NCI-H2196 treated with DMSO at 0.1 percent for 48 hours (cell line): ENCODE measurements around the gene POLN.

Experiments
- DNase-seq: peaks from one replicate; lab custom pipeline; 2025; ENCODE audit not compliant: unreplicated experiment; lab: John Stamatoyannopoulos, UW

The POLN gene

DNA sequence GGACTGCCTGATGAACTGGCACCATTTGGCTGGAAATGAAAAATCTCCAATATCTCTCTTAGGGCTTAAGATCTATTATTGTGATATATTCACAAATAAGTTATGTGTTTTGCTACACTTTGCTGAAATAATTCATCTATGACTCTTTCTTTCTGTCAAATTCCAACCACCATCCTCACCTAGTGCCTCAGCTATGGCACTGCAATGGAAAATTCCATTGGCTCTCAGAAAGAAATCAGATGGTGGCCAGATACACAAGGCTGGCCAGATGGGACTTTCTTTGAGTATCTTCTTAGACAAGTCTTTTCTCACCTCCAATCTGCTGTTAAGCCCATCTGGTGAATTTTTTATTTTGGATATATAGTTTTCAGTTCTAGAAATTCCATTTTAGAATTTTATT lies 154.8 kb downstream of the POLN start:
- DNase-seq, result no peak

DNA sequence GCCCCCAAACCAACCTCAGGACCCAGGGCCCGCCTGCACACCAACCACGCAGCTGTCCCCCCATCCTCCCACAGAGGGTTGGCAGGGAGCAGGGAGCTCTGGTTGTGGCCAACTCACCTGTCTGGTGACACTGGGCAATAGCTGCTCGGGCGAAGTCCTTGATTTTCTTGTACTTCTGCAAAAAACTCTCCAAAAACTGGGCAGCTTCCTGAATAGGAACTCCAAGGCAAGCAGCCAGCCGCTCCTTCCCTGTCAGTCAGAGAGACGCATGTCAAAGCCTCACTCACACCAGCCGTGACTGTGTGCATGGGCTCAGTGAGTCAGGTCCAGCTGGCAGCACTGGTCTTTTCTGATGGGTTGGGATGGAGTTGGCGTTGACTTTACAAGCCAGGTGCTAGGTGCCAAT lies 156.4 kb downstream of the POLN start:
- no peak for DNase-seq

DNA sequence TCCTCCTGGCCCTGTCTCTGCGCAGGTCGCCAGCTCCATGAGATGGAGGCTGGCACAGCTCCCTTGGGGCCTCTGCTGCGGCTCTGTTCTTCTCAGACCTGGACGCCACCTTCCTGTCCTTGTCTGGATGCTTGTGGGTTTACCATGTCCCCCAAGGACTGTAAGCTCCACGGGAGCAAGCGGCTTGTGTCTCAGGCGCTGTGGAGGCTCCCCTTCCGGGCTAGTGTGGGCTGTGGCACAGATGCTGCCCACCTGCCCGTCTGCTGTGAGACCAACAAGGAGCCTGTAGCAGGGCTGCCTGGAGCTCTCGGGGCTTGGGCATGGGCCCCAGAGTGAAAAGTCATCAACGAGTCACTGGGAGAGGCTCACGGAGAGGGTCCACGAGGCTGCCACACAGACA lies 157.6 kb downstream of the POLN start:
- no peak for DNase-seq

DNA sequence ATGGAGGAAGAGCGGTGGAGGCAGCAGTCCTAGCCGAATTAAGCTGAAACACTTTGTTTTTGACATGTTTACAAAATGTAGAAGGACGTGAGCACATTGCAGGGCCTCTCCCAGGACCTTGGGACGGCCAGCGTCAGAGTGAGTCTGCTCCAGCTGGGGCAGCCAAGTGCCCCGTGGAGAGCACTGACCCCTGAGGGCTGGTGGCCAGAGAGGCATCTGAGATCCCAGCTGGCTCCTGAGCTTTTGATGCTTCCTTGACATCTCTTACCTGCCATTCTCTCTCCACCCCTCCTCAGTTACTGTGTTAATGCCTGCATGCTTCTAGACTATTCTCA lies 158.1 kb downstream of the POLN start:
- DNase-seq, result no peak

DNA sequence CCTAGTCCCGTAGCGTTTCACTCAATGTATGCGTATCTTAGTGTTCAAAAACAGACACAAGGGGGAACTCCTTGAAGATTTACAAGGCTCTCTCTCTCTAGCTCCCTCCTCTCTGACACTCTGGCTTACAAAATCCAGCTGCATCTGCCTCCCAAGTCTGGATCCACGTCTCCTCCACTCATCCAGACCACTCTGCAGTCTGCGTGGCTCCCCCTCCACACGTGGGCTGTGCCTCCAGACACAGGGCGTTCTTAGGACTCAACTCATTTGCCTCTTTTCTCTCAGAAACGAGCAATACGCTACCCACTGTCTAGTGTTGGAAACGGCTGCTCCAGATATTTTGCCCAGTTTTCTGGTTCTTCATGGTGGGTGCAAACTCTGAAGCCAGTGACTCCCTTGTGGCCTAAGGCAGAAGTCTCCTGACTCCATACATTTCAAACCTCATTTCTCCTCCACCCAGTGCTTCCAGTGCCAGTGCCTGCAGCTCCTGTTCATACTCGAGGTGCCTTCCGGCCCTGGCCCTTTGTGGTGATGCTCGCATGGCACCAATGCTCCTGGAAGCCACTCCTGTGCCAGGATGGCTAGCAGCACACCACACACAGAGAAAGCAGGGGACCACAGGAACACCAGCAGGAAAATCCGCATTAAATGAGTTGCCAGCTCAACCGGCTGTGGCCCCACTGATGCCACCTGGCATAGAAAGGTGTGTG lies 158.7 kb downstream of the POLN start:
- no peak for DNase-seq

DNA sequence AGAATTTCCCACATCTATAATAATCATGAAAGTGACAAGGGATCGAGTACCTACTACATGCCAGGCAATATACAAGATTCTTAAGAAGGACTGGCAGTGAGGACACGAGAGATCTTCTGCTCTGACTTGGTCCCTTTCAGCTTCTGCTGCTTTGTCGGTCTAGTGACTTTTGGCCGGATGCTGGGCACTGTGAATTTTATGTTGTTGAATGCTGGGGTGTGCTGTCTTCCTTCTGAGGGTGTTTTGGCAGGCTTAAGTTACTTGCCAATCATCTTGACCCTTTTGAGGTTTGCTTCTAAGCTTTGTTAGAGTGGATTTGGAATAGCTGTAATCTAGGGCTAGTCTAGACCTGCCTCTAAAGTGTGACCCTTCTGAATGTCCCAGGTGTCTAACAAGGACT lies 159.3 kb downstream of the POLN start:
- DNase-seq, result no peak

DNA sequence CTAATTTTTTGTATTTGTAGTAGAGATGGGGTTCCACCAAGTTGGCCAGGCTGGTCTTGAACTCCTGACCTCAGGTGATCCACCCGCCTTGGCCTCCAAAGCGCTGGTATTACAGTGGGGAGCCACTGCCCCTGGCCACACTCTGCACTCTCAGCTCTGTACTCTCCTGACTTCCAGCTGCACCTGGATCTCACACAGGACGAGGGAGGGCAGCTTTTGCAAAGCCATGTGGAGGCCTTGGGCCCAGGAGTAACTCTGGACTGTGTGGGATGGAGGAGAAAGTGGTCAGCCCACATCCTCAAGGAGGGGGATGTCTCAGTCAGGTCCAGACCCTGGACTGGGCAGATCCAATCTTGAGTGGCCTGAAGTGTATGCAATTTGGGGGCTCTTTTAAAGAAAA lies 159.8 kb downstream of the POLN start:
- DNase-seq, result no peak

DNA sequence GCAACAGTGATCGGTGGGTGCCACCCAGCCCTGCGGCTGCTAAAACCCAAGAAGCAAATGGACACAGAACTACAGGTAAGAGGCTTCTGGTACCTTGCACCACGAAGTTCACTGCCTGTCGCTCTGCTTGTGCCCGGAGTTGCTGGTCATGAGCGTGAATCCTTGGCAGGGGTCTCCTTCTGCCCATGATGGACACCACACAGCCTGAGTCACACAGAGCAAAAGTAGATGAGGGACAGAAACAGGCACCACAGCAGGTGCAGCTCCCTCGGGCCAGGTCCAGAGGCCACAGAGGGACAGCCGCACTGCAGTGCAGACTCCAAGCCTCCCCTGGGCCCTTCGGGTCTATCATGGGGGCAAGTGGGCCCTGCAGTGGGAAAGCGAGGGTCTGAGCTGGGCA lies 160.4 kb downstream of the POLN start:
- no peak for DNase-seq

DNA sequence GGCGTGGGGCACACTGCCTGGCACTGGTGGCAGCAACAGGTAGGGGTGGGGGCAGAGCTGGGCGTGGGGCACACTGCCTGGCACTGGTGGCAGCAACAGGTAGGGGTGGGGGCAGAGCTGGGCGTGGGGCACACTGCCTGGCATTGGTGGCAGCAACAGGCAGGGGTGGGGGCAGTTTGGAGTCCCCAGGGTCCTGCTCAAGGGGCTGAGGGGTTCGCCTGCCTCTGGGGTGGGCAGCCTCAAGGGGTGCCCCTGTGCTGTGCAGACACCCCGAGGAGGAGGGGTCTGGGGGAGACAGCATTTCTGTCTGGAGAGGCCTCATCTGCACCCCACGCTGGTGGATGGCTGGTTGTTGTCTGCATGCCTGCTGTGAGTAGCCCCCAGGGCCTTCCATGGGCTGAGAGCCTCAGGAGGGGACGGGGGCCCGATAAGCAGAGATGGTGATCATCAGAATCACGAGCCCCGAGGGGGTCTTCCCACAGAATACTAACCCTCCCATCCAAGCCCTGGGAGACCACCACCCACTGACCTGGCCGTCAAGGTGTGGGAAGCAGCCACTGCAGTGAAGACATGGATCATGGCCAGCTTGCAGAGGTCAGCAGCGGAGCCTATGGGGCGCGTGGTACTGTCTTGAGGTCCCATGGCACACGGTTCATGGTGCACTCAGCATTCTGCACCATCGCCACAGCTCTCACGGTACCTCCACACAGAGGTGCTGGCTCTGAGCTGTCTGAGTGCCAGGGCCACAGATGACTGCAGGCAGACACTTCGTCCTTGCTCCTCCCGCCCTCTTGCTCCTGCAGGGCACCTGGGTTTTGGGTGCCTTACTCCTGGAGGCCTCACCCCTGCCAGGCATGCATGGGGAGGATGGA lies 161.3 kb downstream of the POLN start:
- DNase-seq, result no peak

DNA sequence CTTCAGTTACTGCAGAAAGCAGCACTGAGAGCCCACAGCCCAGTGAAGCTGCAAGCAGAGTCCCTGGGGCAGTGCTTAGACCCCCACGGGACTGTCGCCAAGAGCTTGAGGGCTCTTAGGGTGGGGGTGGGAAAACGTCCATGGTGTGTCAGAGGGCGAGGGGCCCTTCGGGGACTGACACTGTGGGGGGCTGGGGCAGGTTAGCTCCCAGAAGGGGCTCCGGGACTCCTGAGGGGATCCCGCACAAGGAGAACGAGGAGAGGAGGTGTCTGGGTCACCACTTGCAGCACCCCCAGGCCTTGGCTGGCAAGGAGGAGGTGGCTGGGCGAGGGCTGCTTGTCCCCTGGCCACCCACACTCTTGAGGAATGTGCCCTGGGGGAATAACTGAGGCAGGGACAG lies 162.0 kb downstream of the POLN start:
- DNase-seq, result no peak

DNA sequence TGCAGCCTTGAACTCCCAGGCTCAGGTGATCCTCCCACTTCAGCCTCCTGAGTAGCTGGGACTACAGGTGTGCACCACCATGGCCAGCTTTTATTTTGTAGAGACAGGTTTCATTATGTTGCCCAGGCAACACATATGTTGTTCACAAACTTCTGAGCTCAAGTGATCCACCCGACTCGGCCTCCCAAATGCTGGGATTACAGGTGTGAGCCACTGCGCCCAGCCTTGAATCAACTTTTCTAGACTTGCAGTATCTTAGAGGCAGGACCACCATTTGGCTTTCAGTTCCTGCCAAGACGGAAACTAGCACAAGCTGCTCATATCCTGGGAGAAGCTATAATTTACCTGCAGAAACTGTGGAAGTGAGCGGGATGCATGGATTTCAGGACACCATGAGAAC lies 162.9 kb downstream of the POLN start:
- DNase-seq, result no peak

DNA sequence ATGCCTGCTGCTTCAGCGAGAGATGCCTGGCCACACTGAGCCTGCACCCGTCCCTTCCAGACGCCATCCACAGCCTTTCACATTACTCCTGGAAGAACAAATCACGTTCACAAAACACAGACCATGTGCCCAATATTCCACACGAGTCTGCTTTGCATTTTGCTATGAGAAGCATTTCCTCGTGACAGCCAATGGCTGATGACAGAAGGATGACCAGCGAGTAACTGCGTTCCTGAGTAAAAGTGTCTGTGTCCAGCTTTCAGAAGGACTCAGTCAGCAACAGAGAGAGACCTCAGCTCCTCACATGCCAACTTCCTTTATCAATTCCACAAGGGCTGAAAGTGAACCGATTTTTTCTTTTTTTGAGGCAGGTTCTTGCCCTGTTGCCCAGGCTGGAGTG lies 163.3 kb downstream of the POLN start:
- DNase-seq, result no peak

DNA sequence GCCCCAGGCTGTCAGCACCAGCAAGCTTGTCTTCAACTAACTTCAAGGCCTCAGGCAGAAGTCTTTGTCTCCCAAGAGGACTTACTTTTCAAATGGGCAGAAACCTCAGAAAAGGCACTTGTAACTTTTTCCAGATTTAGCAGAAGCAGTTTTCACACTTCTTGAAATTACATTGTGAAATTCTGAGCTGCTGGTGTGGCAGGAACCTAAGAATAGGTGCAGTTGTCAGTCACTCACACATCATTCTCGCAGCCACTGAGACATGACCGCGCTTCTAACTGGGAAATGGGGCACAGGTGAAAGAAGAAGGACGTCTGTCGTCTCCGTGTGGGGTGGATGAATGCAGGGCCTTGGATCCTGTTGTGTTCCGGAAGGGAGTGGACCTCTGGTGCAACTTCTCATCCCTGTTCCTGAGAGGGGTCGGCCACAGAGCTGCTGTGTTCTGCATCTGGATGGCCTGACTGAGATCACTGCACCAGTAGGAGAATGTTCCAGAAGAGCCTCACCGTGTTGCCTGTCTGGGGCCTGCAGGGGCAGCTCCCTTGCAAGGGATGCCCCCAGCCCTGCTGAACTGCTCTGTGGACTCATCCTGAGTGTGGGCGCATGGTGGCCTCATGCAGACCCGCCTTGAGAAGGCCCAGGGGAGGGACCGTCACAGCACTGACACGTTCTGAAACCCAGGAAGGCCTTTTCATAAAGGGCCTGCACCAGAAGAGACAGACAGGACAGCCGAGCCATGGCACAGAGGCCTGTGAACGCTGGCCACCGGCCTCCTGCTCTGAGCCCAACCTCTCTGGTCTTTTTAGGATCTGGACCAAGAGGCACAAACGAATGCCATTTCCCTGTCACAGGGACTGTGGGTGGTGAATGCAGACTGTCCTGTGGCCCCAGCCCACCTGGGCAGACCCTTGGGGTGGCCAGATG lies 164.1 kb downstream of the POLN start:
- DNase-seq, result no peak

DNA sequence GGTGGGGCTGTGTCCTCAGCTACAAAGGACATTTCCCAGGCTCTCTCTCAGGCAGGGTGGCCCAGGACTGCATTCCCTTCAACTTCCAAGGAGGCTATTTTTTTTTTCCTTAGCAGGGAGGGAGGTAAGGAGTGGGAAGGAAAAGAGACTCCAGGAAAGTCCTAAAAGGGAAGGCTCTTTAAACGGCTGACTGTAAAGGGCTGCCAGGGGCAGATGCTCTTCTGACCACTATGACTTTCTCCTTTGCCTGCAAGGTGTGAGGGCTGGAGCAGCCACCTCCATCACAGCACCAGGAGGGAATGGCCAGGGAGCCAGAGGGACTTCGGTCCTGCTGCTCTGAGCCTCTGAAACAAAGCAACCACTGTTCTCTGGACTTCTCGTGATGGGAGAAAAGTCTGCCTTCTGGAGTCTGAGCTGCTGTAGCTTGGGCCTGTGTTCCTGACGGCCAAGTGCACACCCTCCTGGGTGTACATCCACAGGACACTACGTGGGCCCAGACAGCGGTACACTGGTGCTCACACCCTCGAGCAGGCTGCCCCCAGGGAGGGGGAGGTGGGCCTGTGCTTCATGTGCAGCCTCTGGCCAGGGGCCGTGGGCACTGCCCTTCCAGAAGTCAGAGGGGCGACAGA lies 164.9 kb downstream of the POLN start:
- no peak for DNase-seq

DNA sequence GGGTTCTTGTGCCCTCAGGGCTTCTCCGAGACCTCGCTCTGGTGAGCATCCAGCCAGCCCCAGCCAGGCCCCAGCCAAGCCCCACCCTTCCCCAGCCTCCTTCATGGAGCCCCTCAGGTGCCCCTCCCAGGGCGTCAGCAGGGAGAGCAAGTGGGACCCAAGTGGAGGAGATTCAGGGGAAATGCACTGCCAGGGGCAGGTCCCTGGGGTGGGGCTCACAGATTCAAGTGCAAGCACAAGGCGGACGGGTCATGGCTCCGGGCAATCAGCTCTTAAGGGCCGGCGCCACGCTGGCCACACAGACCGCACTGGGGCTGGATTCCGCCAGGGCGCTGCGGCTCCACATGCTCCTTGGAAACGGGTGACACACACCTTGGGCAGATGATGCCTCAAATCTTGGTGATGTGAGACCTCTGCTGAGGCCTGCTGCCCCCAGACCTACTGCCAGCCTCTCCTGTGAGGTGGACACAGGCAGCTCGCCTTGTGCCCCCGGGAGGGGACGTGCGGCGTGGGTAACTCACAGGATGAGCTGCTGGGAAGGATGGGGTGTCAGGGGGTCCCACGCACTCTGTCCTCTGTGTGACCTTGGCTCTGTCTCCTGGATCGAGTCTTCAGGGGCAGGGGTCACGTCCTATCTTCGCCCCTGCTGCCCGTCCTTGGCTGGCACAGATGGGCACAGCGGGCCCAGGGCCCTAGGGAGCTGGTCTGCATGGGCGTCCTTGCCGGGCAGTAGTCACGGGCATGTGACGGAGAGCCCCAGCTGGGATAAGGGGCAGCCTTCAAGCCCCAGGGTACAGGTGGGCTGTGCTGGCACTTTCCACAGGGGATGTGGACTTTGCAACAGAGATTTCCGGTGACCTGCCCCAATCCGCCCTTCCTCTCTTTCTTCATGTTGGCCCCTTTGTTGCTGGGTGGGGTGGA lies 165.7 kb downstream of the POLN start:
- no peak for DNase-seq

DNA sequence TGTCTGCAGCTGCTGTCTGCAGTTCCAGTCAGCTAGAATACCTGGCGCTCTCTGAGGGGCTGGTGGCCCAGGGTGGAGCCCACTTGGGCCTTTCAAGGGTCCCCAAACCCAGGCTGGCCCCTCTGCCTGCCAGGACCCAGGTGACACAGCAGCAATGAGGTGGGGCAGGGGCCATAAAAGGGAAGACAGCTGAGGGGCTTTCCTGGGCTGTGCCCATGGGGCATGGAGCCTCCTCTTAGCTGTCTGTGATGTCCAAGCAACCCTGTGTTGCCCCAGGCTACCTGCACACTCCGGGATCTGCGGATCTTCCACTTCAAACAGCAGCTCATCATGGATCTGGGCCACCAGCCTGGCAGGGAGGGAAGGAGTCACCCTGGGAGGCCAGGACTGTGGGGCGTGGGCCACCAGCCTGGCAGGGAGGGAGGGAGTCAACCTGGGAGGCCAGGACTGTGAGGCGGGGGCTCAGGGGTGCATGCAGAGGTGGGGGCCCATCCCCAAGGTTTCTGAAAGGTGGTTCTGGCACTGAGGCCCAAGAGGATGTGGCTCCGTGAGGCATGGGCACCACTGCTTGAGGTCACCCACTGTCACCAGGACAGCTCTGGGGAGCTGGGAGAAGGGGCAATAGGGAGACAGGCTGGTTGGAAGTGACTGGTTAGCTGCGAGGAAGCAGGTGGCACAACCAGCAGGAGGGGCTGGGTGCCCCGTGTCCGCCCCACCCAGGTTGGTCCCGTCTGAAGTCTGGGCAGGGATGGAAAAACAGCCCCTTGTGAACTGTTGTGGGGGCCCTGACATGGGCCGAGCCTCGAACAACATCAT lies 166.5 kb downstream of the POLN start:
- DNase-seq, result no peak

DNA sequence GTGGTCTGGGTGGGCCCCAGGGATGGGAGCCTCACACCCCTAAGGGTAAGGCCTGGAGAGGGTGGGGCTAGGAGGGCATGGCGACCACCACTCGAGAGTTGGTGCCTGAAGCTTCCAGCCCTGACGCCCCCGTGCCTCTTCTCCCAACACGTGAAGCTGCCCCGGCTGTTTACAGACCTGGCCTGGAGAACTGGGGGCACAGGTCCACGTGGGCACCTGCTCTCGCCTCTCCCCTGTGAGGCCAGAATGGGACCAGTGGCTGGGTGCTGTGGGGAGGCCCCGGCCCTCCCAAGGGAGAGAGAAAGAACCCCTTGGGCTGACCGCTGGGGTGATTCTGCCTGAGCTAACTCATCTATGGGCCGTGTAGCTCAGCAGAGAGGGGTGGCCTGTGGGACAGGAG lies 167.3 kb downstream of the POLN start:
- DNase-seq, result no peak

DNA sequence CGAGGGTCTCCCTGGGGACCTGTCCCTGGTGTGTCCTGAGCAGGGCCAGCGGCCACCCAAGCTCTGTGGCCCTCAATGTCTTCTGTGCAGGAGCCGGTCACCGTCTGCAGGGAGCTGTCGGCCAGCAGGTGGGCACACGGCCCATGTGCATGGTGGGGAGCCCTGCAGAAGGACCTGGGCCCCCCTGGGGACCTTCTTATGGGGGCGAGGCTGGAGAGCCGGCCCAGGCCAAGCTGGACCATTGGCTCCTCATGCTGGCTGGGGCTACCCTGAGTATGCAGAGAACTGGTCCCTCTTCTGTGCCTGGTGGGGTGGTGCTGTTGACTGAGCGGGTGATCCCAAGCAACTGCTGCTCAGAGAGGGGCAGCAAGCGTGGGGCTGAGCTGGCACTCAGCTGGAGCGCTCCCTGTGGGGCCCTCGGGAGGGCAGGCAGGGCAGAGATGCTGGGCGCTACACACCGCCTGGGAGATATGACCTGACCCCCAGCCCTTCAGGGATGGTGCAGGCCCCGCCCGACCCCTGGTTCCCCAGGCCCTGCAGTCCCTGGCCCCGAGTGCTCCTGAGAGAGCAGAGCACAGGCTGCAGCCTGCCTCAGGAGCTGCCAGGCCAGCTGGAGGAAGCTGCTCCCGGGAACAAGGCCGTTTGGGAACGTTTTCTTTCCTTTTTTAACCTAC lies 168.0 kb downstream of the POLN start:
- no peak for DNase-seq
